Measurements from ENCODE around the gene LAMB3. TPM values are rescaled to one million over a fixed set of nuclear protein-coding genes. Genes with fewer than 3 reads are reported as not detected.
A peak's percentile ranks its signal among the peaks of the same experiment; 100 is the strongest.
"Not testable (repeated sequence)": the region's sequence is repeated elsewhere in the genome, so short reads cannot be mapped to it uniquely, and the experiment has no call there.

The LAMB3 gene
- total RNA-seq (1 to 10 TPM in 3 of 5 experiments, under 1 TPM in 2; 0.43 to 5.7 (median 1.5) TPM), polyA plus RNA-seq (under 1 TPM; 0.11 to 0.26 TPM), total RNA-seq (0.54 reads per million)

- no peaks in the 10 kb centered on the region for H3K4me1 ChIP-seq (ENCODE audit: control insufficient read depth in 2 of 2, insufficient read depth in 2 of 2, low read length in 2 of 2)
- Mint-ChIP-seq H3K36me3 (peaks cover 0 to 4% (median 0%) of the 10 kb centered on the region in 5 donors), H3K4me3 (peak within 1 kb of the TSS in 1 of 10 donors; percentile 50), H3K27ac (peak within 1 kb of the TSS in 5 of 9 donors; percentile 11 to 88 (median 56)), H3K9me3 (no peaks in the 10 kb centered on the region), H3K27me3 (no peaks in the 10 kb centered on the region), H3K4me1 (peaks cover 10 to 63% (median 18%) of the 10 kb centered on the region in 7 donors)
- H3K4me3 ChIP-seq (ENCODE audit: low read length): no peak within 1 kb of the TSS
- no peak within 1 kb of the TSS for H3K27ac ChIP-seq (ENCODE audit: low read depth, low read length)
- H3K36me3 ChIP-seq (ENCODE audit: control insufficient read depth in 2 of 3, insufficient read depth in 3 of 3, low read length in 3 of 3): no peaks in the 10 kb centered on the region
- CTCF ChIA-PET: interaction anchor here (0.7 to 1.5 kb wide), 4 partner anchors 10 to 34 kb away, joined by 3 to 4 read pairs (median 3); no protein-coding TSS in a partner anchor
- no peaks in the 10 kb centered on the region for H3K9me3 ChIP-seq (ENCODE audit: control insufficient read depth in 2 of 3, low read length in 3 of 3)
- intact Hi-C loops (cut with micrococcal nuclease): no loop called here
- ATAC-seq: no peak
- no peaks in the 10 kb centered on the region for H3K27me3 ChIP-seq (ENCODE audit: control insufficient read depth in 2 of 2, insufficient read depth in 2 of 2, low read length in 2 of 2)
- POLR2A ChIA-PET: no interaction called here
- DNase-seq: no peak
Observed at GRCh38 chr1:209652121-209652735, at the start of gene LAMB3. TSS of gene LAMB3 (minus strand) at chr1:209652425. CDS start at chr1:209650944, 1,481 bp downstream.

GRCh38 chr1:209700686-209701085, 48.5 kb upstream of the LAMB3 start:
- Mint-ChIP-seq H3K4me1 (peaks cover 5 to 58% (median 10%) of the 10 kb centered on the region in 7 donors), H3K27ac (peak overlapping the region in 1 of 9 donors; percentile 5), H3K36me3 (peaks cover 0 to 16% (median 0%) of the 10 kb centered on the region in 5 donors)
- CTCF ChIA-PET: interaction anchor here (1.1 kb wide), 1 partner anchor 9 kb away, joined by 3 read pairs; no protein-coding TSS in a partner anchor
- H3K4me1 ChIP-seq (ENCODE audit: control insufficient read depth in 2 of 2, insufficient read depth in 2 of 2, low read length in 2 of 2); DNase-seq; H3K9me3 Mint-ChIP-seq; H3K27me3 ChIP-seq (ENCODE audit: control insufficient read depth in 2 of 2, insufficient read depth in 2 of 2, low read length in 2 of 2); intact Hi-C loops (cut with micrococcal nuclease); H3K36me3 ChIP-seq (ENCODE audit: control insufficient read depth in 2 of 3, insufficient read depth in 3 of 3, low read length in 3 of 3); H3K4me3 ChIP-seq (ENCODE audit: low read length); H3K27me3 Mint-ChIP-seq; H3K9me3 ChIP-seq (ENCODE audit: control insufficient read depth in 2 of 3, low read length in 3 of 3); POLR2A ChIA-PET; H3K27ac ChIP-seq (ENCODE audit: low read depth, low read length); ATAC-seq; H3K4me3 Mint-ChIP-seq: not testable (repeated sequence)

- no peak overlapping the region for H3K27ac ChIP-seq (ENCODE audit: low read depth, low read length)
- H3K4me1 ChIP-seq (ENCODE audit: control insufficient read depth in 2 of 2, insufficient read depth in 2 of 2, low read length in 2 of 2): peaks cover 0 to 9% of the 10 kb centered on the region in 2 donors
- no peaks in the 10 kb centered on the region for H3K9me3 ChIP-seq (ENCODE audit: control insufficient read depth in 2 of 3, low read length in 3 of 3)
- Mint-ChIP-seq H3K4me1 (peaks cover 12 to 57% (median 16%) of the 10 kb centered on the region in 7 donors), H3K36me3 (peaks cover 0 to 14% (median 0%) of the 10 kb centered on the region in 5 donors), H3K4me3 (peak overlapping the region in 1 of 10 donors; percentile 3), H3K27ac (peak overlapping the region in 3 of 9 donors; percentile 0 to 76 (median 2)), H3K9me3 (peaks cover 0 to 3% (median 0%) of the 10 kb centered on the region in 11 donors), H3K27me3 (no peaks in the 10 kb centered on the region)
- DNase-seq (no peak), ATAC-seq (no peak)
- no peaks in the 10 kb centered on the region for H3K27me3 ChIP-seq (ENCODE audit: control insufficient read depth in 2 of 2, insufficient read depth in 2 of 2, low read length in 2 of 2)
- ChIA-PET POLR2A (interaction anchor here (0.9 kb wide), 1 partner anchor 26 kb away, joined by 3 read pairs; no protein-coding TSS in a partner anchor), CTCF (interaction anchor here (0.6 to 1.4 kb wide), 3 partner anchors 9 to 132 kb away, joined by 3 to 6 read pairs (median 4); no protein-coding TSS in a partner anchor)
- no peaks in the 10 kb centered on the region for H3K36me3 ChIP-seq (ENCODE audit: control insufficient read depth in 2 of 3, insufficient read depth in 3 of 3, low read length in 3 of 3)
- intact Hi-C loops (cut with micrococcal nuclease): loop anchor here in 1 of 2 donors (2.0 kb wide), 1 partner anchor 18 kb away; no protein-coding TSS in a partner anchor
- H3K4me3 ChIP-seq (ENCODE audit: low read length): no peak overlapping the region
Observed at GRCh38 chr1:209697126-209697525, 44.9 kb upstream of the LAMB3 start.

- H3K4me3 ChIP-seq (ENCODE audit: low read length): no peak overlapping the region
- ChIA-PET POLR2A (interaction anchor here (0.9 kb wide), 1 partner anchor 27 kb away, joined by 3 read pairs; no protein-coding TSS in a partner anchor), CTCF (interaction anchor here (0.7 to 1.4 kb wide), 3 partner anchors 9 to 128 kb away, joined by 3 to 6 read pairs (median 4); no protein-coding TSS in a partner anchor)
- ATAC-seq (no peak), DNase-seq (no peak)
- H3K27me3 Mint-ChIP-seq: no peaks in the 10 kb centered on the region
- peaks cover 0 to 13% (median 0%) of the 10 kb centered on the region in 5 donors for H3K36me3 Mint-ChIP-seq
- H3K27me3 ChIP-seq (ENCODE audit: control insufficient read depth in 2 of 2, insufficient read depth in 2 of 2, low read length in 2 of 2): no peaks in the 10 kb centered on the region
- H3K27ac ChIP-seq (ENCODE audit: low read depth, low read length): no peak overlapping the region
- H3K9me3 ChIP-seq (ENCODE audit: control insufficient read depth in 2 of 3, low read length in 3 of 3): no peaks in the 10 kb centered on the region
- peak overlapping the region in 2 of 9 donors; percentile 7 to 40 for H3K27ac Mint-ChIP-seq
- H3K4me1 Mint-ChIP-seq: peaks cover 12 to 57% (median 16%) of the 10 kb centered on the region in 7 donors
- H3K4me1 ChIP-seq (ENCODE audit: control insufficient read depth in 2 of 2, insufficient read depth in 2 of 2, low read length in 2 of 2): peaks cover 0 to 9% of the 10 kb centered on the region in 2 donors
- H3K36me3 ChIP-seq (ENCODE audit: control insufficient read depth in 2 of 3, insufficient read depth in 3 of 3, low read length in 3 of 3): no peaks in the 10 kb centered on the region
- intact Hi-C loops (cut with micrococcal nuclease): loop anchor here in 1 of 2 donors (2.0 kb wide), 1 partner anchor 18 kb away; no protein-coding TSS in a partner anchor
- no peak overlapping the region for H3K4me3 Mint-ChIP-seq
- peaks cover 0 to 3% (median 0%) of the 10 kb centered on the region in 11 donors for H3K9me3 Mint-ChIP-seq
Observed at GRCh38 chr1:209696673-209697072, 44.4 kb upstream of the LAMB3 start.

- ATAC-seq (peak; percentile 75), DNase-seq (peak; percentile 36 to 66 (median 57))
- ChIA-PET CTCF (interaction anchor here (0.6 to 4.6 kb wide), 20 partner anchors 10 to 125 kb away, joined by 3 to 36 read pairs (median 4); no protein-coding TSS in a partner anchor), POLR2A (interaction anchor here (0.9 to 1.0 kb wide), 3 partner anchors 77 to 92 kb away, joined by 3 to 4 read pairs (median 3); partner anchors contain the start of gene C1orf74)
- Mint-ChIP-seq H3K27ac (peak overlapping the region in 5 of 9 donors; percentile 14 to 74 (median 37)), H3K4me3 (no peak overlapping the region), H3K27me3 (no peaks in the 10 kb centered on the region), H3K9me3 (no peaks in the 10 kb centered on the region), H3K36me3 (peaks cover 0 to 8% (median 0%) of the 10 kb centered on the region in 5 donors), H3K4me1 (peaks cover 16 to 48% (median 30%) of the 10 kb centered on the region in 7 donors)
- H3K36me3 ChIP-seq (ENCODE audit: control insufficient read depth in 2 of 3, insufficient read depth in 3 of 3, low read length in 3 of 3): no peaks in the 10 kb centered on the region
- H3K4me1 ChIP-seq (ENCODE audit: control insufficient read depth in 2 of 2, insufficient read depth in 2 of 2, low read length in 2 of 2): peaks cover 0 to 19% of the 10 kb centered on the region in 2 donors
- no peaks in the 10 kb centered on the region for H3K9me3 ChIP-seq (ENCODE audit: control insufficient read depth in 2 of 3, low read length in 3 of 3)
- H3K27ac ChIP-seq (ENCODE audit: low read depth, low read length): no peak overlapping the region
- intact Hi-C loops (cut with micrococcal nuclease): loop anchor here (1.0 to 5.0 kb wide), 12 partner anchors 18 to 491 kb away; partner anchors contain the start of genes UTP25 (in 2 of the 2) and G0S2 (in 1 of the 2)
- no peak overlapping the region for H3K4me3 ChIP-seq (ENCODE audit: low read length)
- no peaks in the 10 kb centered on the region for H3K27me3 ChIP-seq (ENCODE audit: control insufficient read depth in 2 of 2, insufficient read depth in 2 of 2, low read length in 2 of 2)
Observed at GRCh38 chr1:209692745-209693504, 40.7 kb upstream of the LAMB3 start.

- no peaks in the 10 kb centered on the region for H3K9me3 ChIP-seq (ENCODE audit: control insufficient read depth in 2 of 3, low read length in 3 of 3)
- Mint-ChIP-seq H3K4me3 (no peak overlapping the region), H3K4me1 (peaks cover 16 to 52% (median 37%) of the 10 kb centered on the region in 7 donors), H3K9me3 (no peaks in the 10 kb centered on the region), H3K36me3 (peaks cover 0 to 7% (median 0%) of the 10 kb centered on the region in 5 donors), H3K27ac (peak overlapping the region in 3 of 9 donors; percentile 4 to 54 (median 14)), H3K27me3 (no peaks in the 10 kb centered on the region)
- H3K27ac ChIP-seq (ENCODE audit: low read depth, low read length): no peak overlapping the region
- H3K36me3 ChIP-seq (ENCODE audit: control insufficient read depth in 2 of 3, insufficient read depth in 3 of 3, low read length in 3 of 3): no peaks in the 10 kb centered on the region
- ChIA-PET CTCF (interaction anchor here (0.5 to 4.6 kb wide), 16 partner anchors 8 to 1446 kb away, joined by 3 to 36 read pairs (median 4); no protein-coding TSS in a partner anchor), POLR2A (no interaction called here)
- no peak for ATAC-seq
- H3K4me1 ChIP-seq (ENCODE audit: control insufficient read depth in 2 of 2, insufficient read depth in 2 of 2, low read length in 2 of 2): peaks cover 0 to 23% of the 10 kb centered on the region in 2 donors
- intact Hi-C loops (cut with micrococcal nuclease): loop anchor here (2.0 to 5.0 kb wide), 6 partner anchors 17 to 490 kb away; partner anchors contain the start of genes UTP25 (in 2 of the 2) and G0S2 (in 1 of the 2)
- H3K4me3 ChIP-seq (ENCODE audit: low read length): no peak overlapping the region
- no peaks in the 10 kb centered on the region for H3K27me3 ChIP-seq (ENCODE audit: control insufficient read depth in 2 of 2, insufficient read depth in 2 of 2, low read length in 2 of 2)
- DNase-seq: no peak
Observed at GRCh38 chr1:209692296-209692695, 40.1 kb upstream of the LAMB3 start.

Measured in naive thymus-derived CD4-positive, alpha-beta T cell (primary cell).